GM12878 (cell line): ENCODE measurements around the gene CLEC16A. TPM values are rescaled to one million over a fixed set of nuclear protein-coding genes. Genes with fewer than 3 reads are reported as not detected.

Experiments
- ATAC-seq: fragments of 200-7000 bp; cut with Tn5 transposase; 3 replicates; pipeline ENCODE4 v1.9.1; 2020; ENCODE audit warnings: mild to moderate bottlenecking, moderate library complexity
- BruUV-seq: library from RNA; stranded (reverse); fragments of 400-500 nt; replicated peaks from 2 replicates; lab custom pipeline; 2021; lab: Mats Ljungman, UMichigan
- CTCF ChIA-PET: fragments of 300-600 bp; sonication (Branson Sonifier 250); formaldehyde crosslinking; extraction: SDS; loops from one replicate; lab custom pipeline; 2021; ENCODE audit warnings: inconsistent platforms; lab: Yijun Ruan, JAX
- POLR2A ChIA-PET: fragments of 350-600 bp; formaldehyde crosslinking; extraction: SDS; loops from one replicate; lab custom pipeline; 2021; ENCODE audit warnings: inconsistent platforms; lab: Charles Lee
- RAD21 ChIA-PET: fragments of 300-600 bp; sonication (Branson Sonifier 250); formaldehyde crosslinking; loops from one replicate; lab custom pipeline; 2023; ENCODE audit warnings: antibody characterized with exemption; ENCODE audit not compliant: unreplicated experiment; lab: Charles Lee
- SMC1A ChIA-PET: fragments of 300-600 bp; sonication (Branson Sonifier 250); formaldehyde crosslinking; loops from one replicate; lab custom pipeline; 2023; ENCODE audit not compliant: unreplicated experiment, uncharacterized antibody; lab: Charles Lee
- DNase-seq: peaks from one replicate; pipeline ENCODE4 v3.0.0-alpha.2; 2011; ENCODE audit warnings: low read depth, low spot score
- FAIRE-seq: peaks from 3 replicates; lab custom pipeline; 2011; peaks lifted over from hg19 to GRCh38; lab: Jason Lieb, UNC
- H2AFZ ChIP-seq: 2 replicates; pipeline ENCODE4 v1.6.0; 2011; ENCODE audit warnings: low read depth, low read length, control low read depth; ENCODE audit not compliant: control insufficient read depth
- H3K27ac ChIP-seq: 2 replicates; pipeline ENCODE4 v1.5.1; 2011; ENCODE audit warnings: control low read depth; ENCODE audit not compliant: control insufficient read depth, insufficient read depth
- H3K27me3 ChIP-seq, 2 experiments: replicated peaks in 1 of 2; 2 replicates each; pipeline versions ENCODE4 v1.6.0 to v1.6.1; 2011; ENCODE audit warnings: low read length in 1 of 2; ENCODE audit not compliant: control insufficient read depth in 2 of 2, insufficient read depth in 2 of 2
- H3K36me3 ChIP-seq, 2 experiments: 2 replicates each; pipeline ENCODE4 v1.5.1; 2011; ENCODE audit warnings: low read length in 1 of 2; ENCODE audit not compliant: control insufficient read depth in 2 of 2, insufficient read depth in 2 of 2
- H3K4me1 ChIP-seq: 2 replicates; pipeline ENCODE4 v1.6.1; 2011; ENCODE audit warnings: mild to moderate bottlenecking, low read length, moderate library complexity, mixed read lengths; ENCODE audit not compliant: control insufficient read depth, insufficient read depth
- H3K4me2 ChIP-seq: 2 replicates; pipeline ENCODE4 v1.6.0; 2011; ENCODE audit warnings: control low read depth; ENCODE audit not compliant: control insufficient read depth, insufficient read depth
- H3K4me3 ChIP-seq: fragments of 200-600 bp; sonication (generic); 2 replicates; pipeline ENCODE4 v1.5.1; 2016
- H3K79me2 ChIP-seq: 2 replicates; pipeline ENCODE4 v1.6.0; 2011; ENCODE audit warnings: low read length; ENCODE audit not compliant: control insufficient read depth, insufficient read depth
- H3K9ac ChIP-seq: 2 replicates; pipeline ENCODE4 v1.8.0; 2011; ENCODE audit warnings: low read length, control low read depth, mixed read lengths; ENCODE audit not compliant: control insufficient read depth, insufficient read depth
- H3K9me3 ChIP-seq: replicated peaks from 3 replicates; pipeline ENCODE4 v1.5.1; 2011; ENCODE audit warnings: mild to moderate bottlenecking, low read length; ENCODE audit not compliant: control insufficient read depth, insufficient read depth
- H4K20me1 ChIP-seq: 2 replicates; pipeline ENCODE4 v1.6.0; 2011; ENCODE audit not compliant: control insufficient read depth, insufficient read depth
- ETV6 ChIP-seq, 2 experiments: fragments of 450-650 bp in 1 of 2; IDR thresholded peaks in 1 of 2; conservative IDR thresholded peaks in 1 of 2; 2 replicates each; pipeline ENCODE4 v1.6.1; 2014; ENCODE audit warnings: antibody characterized with exemption in 1 of 2, borderline replicate concordance in 1 of 2, low read depth in 1 of 2, mild to moderate bottlenecking in 1 of 2, moderate library complexity in 1 of 2
- NR2F1 ChIP-seq: fragments of 450-650 bp; conservative IDR thresholded peaks from 2 replicates; pipeline ENCODE4 v1.6.1; 2017; ENCODE audit warnings: mild to moderate bottlenecking
- PAX8 ChIP-seq: fragments of 450-650 bp; IDR thresholded peaks from 2 replicates; pipeline ENCODE4 v1.6.1; 2017; ENCODE audit warnings: mild to moderate bottlenecking, moderate library complexity
- RCOR1 ChIP-seq: conservative IDR thresholded peaks from 2 replicates; pipeline ENCODE4 v1.6.1; 2012; ENCODE audit warnings: low read depth, low read length, improper control_type of control experiment
- RUNX3 ChIP-seq: IDR thresholded peaks from 2 replicates; pipeline ENCODE4 v1.6.1; 2012; ENCODE audit warnings: low read length, inconsistent platforms
- SIN3A ChIP-seq: IDR thresholded peaks from 2 replicates; pipeline ENCODE4 v1.6.1; 2012; ENCODE audit warnings: low read depth, low read length, improper control_type of control experiment
- YBX1 ChIP-seq: fragments of 450-650 bp; IDR thresholded peaks from 2 replicates; pipeline ENCODE4 v1.6.1; 2016; ENCODE audit warnings: antibody characterized with exemption
- WGBS: methylation state at CpG from one replicate; pipeline ENCODE4 v1.1.6; 2016; ENCODE audit warnings: low lambda C conversion rate; ENCODE audit not compliant: insufficient replicate concordance, insufficient coverage; ENCODE audit errors: missing lambda C conversion rate; 5-methylcytosine and 5-hydroxymethylcytosine counted together
- in situ Hi-C: fragments of 300-500 bp; cut with MboI; formaldehyde crosslinking; loops from 9 replicates; pipeline ENCODE4 v1.14.3; 2018; ENCODE audit warnings: mixed read lengths
- intact Hi-C: fragments of 100-400 bp; cut with micrococcal nuclease; formaldehyde crosslinking; loops from one replicate; pipeline ENCODE4 v1.14.2; 2022; ENCODE audit not compliant: unreplicated experiment
- polyA plus RNA-seq, 11 experiments: library from polyadenylated mRNA; depleted of rRNA in 4 of 11; unstranded in 6 of 11; stranded (reverse) in 5 of 11; fragments of >200 nt; fragmentation: Nextera tagmentation in 4 of 11; fragmentation: Illumina TruSeq in 1 of 11; extraction: Ambion mirVana in 4 of 11; extraction: Trizol in 1 of 11; gene quantifications; 1 replicate in 1 of 11; 2 replicates in 10 of 11; pipeline versions ENCODE4 v1.2.1 to v1.2.3, GENCODE V29; 2011 to 2016; ENCODE audit warnings: inconsistent platforms in 2 of 11, missing spikeins in 2 of 11, low read depth in 1 of 11
- total RNA-seq, 4 experiments: library from RNA; depleted of rRNA in 3 of 4; stranded (reverse); fragments of >200 nt in 3 of 4; fragmentation: Illumina TruSeq in 1 of 4; extraction: Trizol in 1 of 4; gene quantifications; 2 replicates each; pipeline versions ENCODE4 v1.2.1 to v1.2.3, GENCODE V29; 2013 to 2021
- TF ChIP-seq, protein P1 (sequence below): fragments of 450-650 bp; IDR thresholded peaks from 2 replicates; pipeline ENCODE4 v1.6.1; 2014; ENCODE audit warnings: mild to moderate bottlenecking
- TF ChIP-seq, protein P2 (sequence below): IDR thresholded peaks from 2 replicates; pipeline ENCODE4 v1.6.1; 2012; ENCODE audit warnings: improper control_type of control experiment, low read depth, low read length; ENCODE audit not compliant: insufficient replicate concordance

CLEC16A gene
- total and polyA plus RNA-seq, 10 of the 15 experiments (the other 5 are each of a cell fraction or from before 2014, with no cell fraction given), result 1.5 to 28.8 (median 19.2) TPM

DNA sequence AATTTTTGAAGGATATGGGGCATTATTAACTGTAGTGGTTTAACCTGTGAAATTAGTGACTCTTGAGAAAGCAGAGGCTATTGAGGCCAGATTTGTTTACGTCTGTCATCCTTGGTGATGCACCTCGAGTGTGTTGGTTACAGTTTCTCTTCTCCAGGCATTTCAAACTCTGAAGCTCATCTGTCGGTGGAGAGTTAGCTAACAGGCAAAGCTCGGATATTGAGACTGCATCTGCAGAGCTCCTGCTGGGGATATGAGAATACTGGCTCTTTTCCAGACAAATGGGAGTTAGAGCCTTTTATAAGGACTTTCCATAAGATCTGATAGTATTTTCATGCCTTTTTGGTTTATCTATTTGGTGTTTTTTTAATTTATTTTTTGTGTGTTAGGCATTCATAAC, 6.7 kb downstream of the CLEC16A start:
- H2AFZ ChIP-seq, result no peak overlapping the region
- ATAC-seq, result no peak
- H3K9ac ChIP-seq, result no peak overlapping the region
- CTCF ChIA-PET, result interaction anchor here (0.6 to 7.1 kb wide), 24 partner anchors 8 to 456 kb away, joined by 3 to 107 read pairs (median 5); partner anchors contain the start of genes DEXI and SOCS1
- RAD21 ChIA-PET, result interaction anchor here (0.7 to 6.1 kb wide), 13 partner anchors 12 to 728 kb away, joined by 3 to 61 read pairs (median 6); partner anchors contain the start of genes CIITA, DEXI and SOCS1
- SMC1A ChIA-PET, result interaction anchor here (0.7 to 4.8 kb wide), 19 partner anchors 9 to 439 kb away, joined by 3 to 83 read pairs (median 4); partner anchors contain the start of genes CIITA, DEXI and SOCS1
- in situ Hi-C loops, result loop anchor here (25.0 kb wide), 1 partner anchor 711 kb away; the partner anchor contains the start of gene SNN
- peak overlapping the region; percentile 5; the same call in 1 of the 2 replicates for H3K4me3 ChIP-seq
- no peak overlapping the region for H3K27ac ChIP-seq
- H4K20me1 ChIP-seq, result no peaks in the 10 kb centered on the region
- FAIRE-seq, result no peak
- POLR2A ChIA-PET, result interaction anchor here (0.7 to 4.3 kb wide), 6 partner anchors 8 to 154 kb away, joined by 3 to 38 read pairs (median 14); partner anchors contain the start of gene DEXI
- no peaks in the 10 kb centered on the region for H3K27me3 ChIP-seq
- H3K4me2 ChIP-seq, result peak overlapping the region; percentile 47
- H3K79me2 ChIP-seq, result peaks cover 63% of the 10 kb centered on the region
- WGBS, result 73% methylated on average over 4 of the region's 4 CpGs
- peaks cover 33% of the 10 kb centered on the region for H3K4me1 ChIP-seq
- no TSS peak for BruUV-seq
- no peak for DNase-seq
- H3K36me3 ChIP-seq, result no peaks in the 10 kb centered on the region
- no peaks in the 10 kb centered on the region for H3K9me3 ChIP-seq
- intact Hi-C loops, result no loop called here
- no peak for TF ChIP-seq PAX8
- TF ChIP-seq ETV6 (conservative IDR thresholded peaks at IDR 0.05 in 1 of 2, IDR thresholded peaks at IDR 0.05 in 1 of 2; ENCODE audit: borderline replicate concordance in 1 of 2, low read depth in 1 of 2), result no peak
- TF ChIP-seq, protein P1, sequence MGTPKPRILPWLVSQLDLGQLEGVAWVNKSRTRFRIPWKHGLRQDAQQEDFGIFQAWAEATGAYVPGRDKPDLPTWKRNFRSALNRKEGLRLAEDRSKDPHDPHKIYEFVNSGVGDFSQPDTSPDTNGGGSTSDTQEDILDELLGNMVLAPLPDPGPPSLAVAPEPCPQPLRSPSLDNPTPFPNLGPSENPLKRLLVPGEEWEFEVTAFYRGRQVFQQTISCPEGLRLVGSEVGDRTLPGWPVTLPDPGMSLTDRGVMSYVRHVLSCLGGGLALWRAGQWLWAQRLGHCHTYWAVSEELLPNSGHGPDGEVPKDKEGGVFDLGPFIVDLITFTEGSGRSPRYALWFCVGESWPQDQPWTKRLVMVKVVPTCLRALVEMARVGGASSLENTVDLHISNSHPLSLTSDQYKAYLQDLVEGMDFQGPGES, result no peak
- no peak for TF ChIP-seq SIN3A
- TF ChIP-seq YBX1, result no peak
- no peak for TF ChIP-seq RCOR1
- no peak for TF ChIP-seq NR2F1
- TF ChIP-seq RUNX3, result no peak
- TF ChIP-seq, protein P2, sequence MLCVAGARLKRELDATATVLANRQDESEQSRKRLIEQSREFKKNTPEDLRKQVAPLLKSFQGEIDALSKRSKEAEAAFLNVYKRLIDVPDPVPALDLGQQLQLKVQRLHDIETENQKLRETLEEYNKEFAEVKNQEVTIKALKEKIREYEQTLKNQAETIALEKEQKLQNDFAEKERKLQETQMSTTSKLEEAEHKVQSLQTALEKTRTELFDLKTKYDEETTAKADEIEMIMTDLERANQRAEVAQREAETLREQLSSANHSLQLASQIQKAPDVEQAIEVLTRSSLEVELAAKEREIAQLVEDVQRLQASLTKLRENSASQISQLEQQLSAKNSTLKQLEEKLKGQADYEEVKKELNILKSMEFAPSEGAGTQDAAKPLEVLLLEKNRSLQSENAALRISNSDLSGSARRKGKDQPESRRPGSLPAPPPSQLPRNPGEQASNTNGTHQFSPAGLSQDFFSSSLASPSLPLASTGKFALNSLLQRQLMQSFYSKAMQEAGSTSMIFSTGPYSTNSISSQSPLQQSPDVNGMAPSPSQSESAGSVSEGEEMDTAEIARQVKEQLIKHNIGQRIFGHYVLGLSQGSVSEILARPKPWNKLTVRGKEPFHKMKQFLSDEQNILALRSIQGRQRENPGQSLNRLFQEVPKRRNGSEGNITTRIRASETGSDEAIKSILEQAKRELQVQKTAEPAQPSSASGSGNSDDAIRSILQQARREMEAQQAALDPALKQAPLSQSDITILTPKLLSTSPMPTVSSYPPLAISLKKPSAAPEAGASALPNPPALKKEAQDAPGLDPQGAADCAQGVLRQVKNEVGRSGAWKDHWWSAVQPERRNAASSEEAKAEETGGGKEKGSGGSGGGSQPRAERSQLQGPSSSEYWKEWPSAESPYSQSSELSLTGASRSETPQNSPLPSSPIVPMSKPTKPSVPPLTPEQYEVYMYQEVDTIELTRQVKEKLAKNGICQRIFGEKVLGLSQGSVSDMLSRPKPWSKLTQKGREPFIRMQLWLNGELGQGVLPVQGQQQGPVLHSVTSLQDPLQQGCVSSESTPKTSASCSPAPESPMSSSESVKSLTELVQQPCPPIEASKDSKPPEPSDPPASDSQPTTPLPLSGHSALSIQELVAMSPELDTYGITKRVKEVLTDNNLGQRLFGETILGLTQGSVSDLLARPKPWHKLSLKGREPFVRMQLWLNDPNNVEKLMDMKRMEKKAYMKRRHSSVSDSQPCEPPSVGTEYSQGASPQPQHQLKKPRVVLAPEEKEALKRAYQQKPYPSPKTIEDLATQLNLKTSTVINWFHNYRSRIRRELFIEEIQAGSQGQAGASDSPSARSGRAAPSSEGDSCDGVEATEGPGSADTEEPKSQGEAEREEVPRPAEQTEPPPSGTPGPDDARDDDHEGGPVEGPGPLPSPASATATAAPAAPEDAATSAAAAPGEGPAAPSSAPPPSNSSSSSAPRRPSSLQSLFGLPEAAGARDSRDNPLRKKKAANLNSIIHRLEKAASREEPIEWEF, result no peak
- TF ChIP-seq, all 136 proteins: peak for 0
